ENCODE measurements around the gene SMU1.

DNA sequence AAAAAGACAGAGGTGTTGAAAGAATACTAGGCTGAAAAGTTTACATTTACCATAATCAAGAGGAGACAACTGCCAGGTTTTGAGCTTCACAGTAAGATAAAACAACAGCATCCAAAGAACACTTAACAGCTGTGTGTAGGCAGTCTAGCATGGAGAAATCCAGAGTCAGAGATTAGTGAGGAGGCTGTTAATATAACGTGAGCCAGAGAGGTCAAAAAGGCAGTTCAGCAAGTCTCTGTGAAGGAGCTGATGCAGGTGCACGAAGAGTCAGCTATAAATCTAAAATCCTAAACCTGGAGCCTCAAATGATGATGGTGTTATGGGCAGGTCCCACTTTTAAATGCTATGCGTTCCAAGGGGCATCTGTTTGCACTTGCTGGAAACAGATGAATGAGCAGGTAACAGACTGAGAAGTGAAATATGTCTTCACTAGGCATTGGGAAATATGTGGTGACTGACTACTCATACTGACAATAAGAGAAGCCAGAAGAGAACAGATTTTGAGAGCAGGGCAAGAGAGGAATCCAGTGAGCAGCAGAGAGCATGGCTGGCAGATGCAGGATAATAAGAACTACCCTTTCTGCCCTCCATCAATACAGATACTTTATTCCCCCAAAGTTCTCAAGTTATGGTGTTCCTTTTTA is 83.8 kb downstream of the SMU1 start:
- TF ChIP-seq SIN3A (IDR thresholded peaks at IDR 0.05; ENCODE audit: borderline replicate concordance, insufficient read depth, low read length) = no peak
- TF ChIP-seq POLR2AphosphoS5 (IDR thresholded peaks at IDR 0.05; ENCODE audit: low read depth, low read length) = no peak
- TF ChIP-seq TAF1 (IDR thresholded peaks at IDR 0.05; ENCODE audit: borderline replicate concordance, insufficient read depth, low read length) = no peak

All from PFSK-1 (cell line).